ENCODE data around the gene PRMT9.

PRMT9 gene

GRCh38 chr4:147617173-147617840, 66.7 kb downstream of the PRMT9 start, which contains the start of gene TMEM184C:
TSS of gene TMEM184C (plus strand) at chr4:147617397. CDS start at chr4:147617957, 560 bp downstream.
- Histone ChIP-seq H3K9me3 (ENCODE audit: insufficient read depth, low read depth, low read length) (no peaks in the 10 kb centered on the region), H3K9ac (ENCODE audit: low read depth, low read length) (peak within 1 kb of the TSS; percentile 77), H3K4me3 (ENCODE audit: low read length) (peak within 1 kb of the TSS; percentile 92), H3K4me1 (ENCODE audit: insufficient read depth, low read length) (peaks cover 14% of the 10 kb centered on the region; the same call in 1 of the 2 replicates), H3K27ac (ENCODE audit: low read depth, low read length) (peak within 1 kb of the TSS; percentile 80; the same call in 1 of the 2 replicates), H3K27me3 (ENCODE audit: insufficient read depth, low read length) (peaks cover 3% of the 10 kb centered on the region; the same call in 1 of the 2 replicates), H3K36me3 (ENCODE audit: insufficient read depth, low read length) (peaks cover 18% of the 10 kb centered on the region; the same call in 1 of the 2 replicates)
- WGBS, result under 1% methylated on average over 37 of the region's 37 CpGs

GRCh38 chr4:147616849-147617172, 67.2 kb downstream of the PRMT9 start:
- no peak overlapping the region for H3K9ac ChIP-seq (ENCODE audit: low read depth, low read length)
- peaks cover 3% of the 10 kb centered on the region; the same call in 1 of the 2 replicates for H3K27me3 ChIP-seq (ENCODE audit: insufficient read depth, low read length)
- H3K4me3 ChIP-seq (ENCODE audit: low read length), result peak overlapping the region; percentile 92
- peaks cover 17% of the 10 kb centered on the region; the same call in 1 of the 2 replicates for H3K36me3 ChIP-seq (ENCODE audit: insufficient read depth, low read length)
- H3K9me3 ChIP-seq (ENCODE audit: insufficient read depth, low read depth, low read length), result no peaks in the 10 kb centered on the region
- 35% methylated on average over 5 of the region's 6 CpGs for WGBS
- H3K27ac ChIP-seq (ENCODE audit: low read depth, low read length), result no peak overlapping the region
- H3K4me1 ChIP-seq (ENCODE audit: insufficient read depth, low read length), result peaks cover 14% of the 10 kb centered on the region; the same call in 1 of the 2 replicates

GRCh38 chr4:147610686-147611085, 73.3 kb downstream of the PRMT9 start:
- Histone ChIP-seq H3K4me1 (ENCODE audit: insufficient read depth, low read length) (0 out of 2 replicates have a peak, but pooled peaks cover 4% of the 10 kb centered on the region), H3K9me3 (ENCODE audit: insufficient read depth, low read depth, low read length) (no peaks in the 10 kb centered on the region), H3K4me3 (ENCODE audit: low read length) (no peak overlapping the region), H3K9ac (ENCODE audit: low read depth, low read length) (no peak overlapping the region), H3K36me3 (ENCODE audit: insufficient read depth, low read length) (no peaks in the 10 kb centered on the region), H3K27ac (ENCODE audit: low read depth, low read length) (no peak overlapping the region), H3K27me3 (ENCODE audit: insufficient read depth, low read length) (peaks cover 3% of the 10 kb centered on the region; the same call in 1 of the 2 replicates)
- no CpG with 5 or more reads among the region's 1 CpG for WGBS

- H3K36me3 ChIP-seq (ENCODE audit: insufficient read depth, low read length), result no peaks in the 10 kb centered on the region
- H3K4me3 ChIP-seq (ENCODE audit: low read length), result no peak overlapping the region
- no peak overlapping the region for H3K9ac ChIP-seq (ENCODE audit: low read depth, low read length)
- H3K27me3 ChIP-seq (ENCODE audit: insufficient read depth, low read length), result no peaks in the 10 kb centered on the region
- H3K4me1 ChIP-seq (ENCODE audit: insufficient read depth, low read length), result 0 out of 2 replicates have a peak, but pooled peaks cover 1% of the 10 kb centered on the region
- no peaks in the 10 kb centered on the region for H3K9me3 ChIP-seq (ENCODE audit: insufficient read depth, low read depth, low read length)
- H3K27ac ChIP-seq (ENCODE audit: low read depth, low read length), result no peak overlapping the region
- WGBS, result 84% methylated on average over 1 of the region's 1 CpG
These were observed 76.5 kb downstream of the PRMT9 start for GRCh38 chr4:147607471-147607870.

GRCh38 chr4:147605499-147605898, 78.5 kb downstream of the PRMT9 start:
- Histone ChIP-seq H3K4me1 (ENCODE audit: insufficient read depth, low read length) (no peaks in the 10 kb centered on the region), H3K4me3 (ENCODE audit: low read length) (no peak overlapping the region)

GRCh38 chr4:147599769-147600168, 84.2 kb downstream of the PRMT9 start:
- 88% methylated on average over 3 of the region's 3 CpGs for WGBS

More at GRCh38 chr4:147605499-147605898, 78.5 kb downstream of the PRMT9 start:
- H3K9me3 ChIP-seq (ENCODE audit: insufficient read depth, low read depth, low read length), result no peaks in the 10 kb centered on the region
- no peaks in the 10 kb centered on the region for H3K36me3 ChIP-seq (ENCODE audit: insufficient read depth, low read length)
- H3K9ac ChIP-seq (ENCODE audit: low read depth, low read length), result no peak overlapping the region
- no peak overlapping the region for H3K27ac ChIP-seq (ENCODE audit: low read depth, low read length)
- H3K27me3 ChIP-seq (ENCODE audit: insufficient read depth, low read length), result no peaks in the 10 kb centered on the region

GRCh38 chr4:147599206-147599605, 84.8 kb downstream of the PRMT9 start:
- H3K27ac ChIP-seq (ENCODE audit: low read depth, low read length), result no peak overlapping the region
- no peak overlapping the region for H3K9ac ChIP-seq (ENCODE audit: low read depth, low read length)
- no peaks in the 10 kb centered on the region for H3K9me3 ChIP-seq (ENCODE audit: insufficient read depth, low read depth, low read length)
- H3K4me3 ChIP-seq (ENCODE audit: low read length), result no peak overlapping the region
- no peaks in the 10 kb centered on the region for H3K36me3 ChIP-seq (ENCODE audit: insufficient read depth, low read length)
- H3K27me3 ChIP-seq (ENCODE audit: insufficient read depth, low read length), result no peaks in the 10 kb centered on the region
- WGBS, result 100% methylated on average over 1 of the region's 1 CpG
- no peaks in the 10 kb centered on the region for H3K4me1 ChIP-seq (ENCODE audit: insufficient read depth, low read length)

More at GRCh38 chr4:147599769-147600168, 84.2 kb downstream of the PRMT9 start:
- H3K4me3 ChIP-seq (ENCODE audit: low read length), result no peak overlapping the region
- H3K27ac ChIP-seq (ENCODE audit: low read depth, low read length), result no peak overlapping the region
- no peak overlapping the region for H3K9ac ChIP-seq (ENCODE audit: low read depth, low read length)
- no peaks in the 10 kb centered on the region for H3K9me3 ChIP-seq (ENCODE audit: insufficient read depth, low read depth, low read length)
- no peaks in the 10 kb centered on the region for H3K4me1 ChIP-seq (ENCODE audit: insufficient read depth, low read length)
- no peaks in the 10 kb centered on the region for H3K36me3 ChIP-seq (ENCODE audit: insufficient read depth, low read length)
- no peaks in the 10 kb centered on the region for H3K27me3 ChIP-seq (ENCODE audit: insufficient read depth, low read length)

- no peaks in the 10 kb centered on the region for H3K9me3 ChIP-seq (ENCODE audit: insufficient read depth, low read depth, low read length)
- 89% methylated on average over 1 of the region's 2 CpGs for WGBS
- H3K27ac ChIP-seq (ENCODE audit: low read depth, low read length), result no peak overlapping the region
- H3K9ac ChIP-seq (ENCODE audit: low read depth, low read length), result no peak overlapping the region
- H3K4me1 ChIP-seq (ENCODE audit: insufficient read depth, low read length), result no peaks in the 10 kb centered on the region
- H3K27me3 ChIP-seq (ENCODE audit: insufficient read depth, low read length), result no peaks in the 10 kb centered on the region
- no peaks in the 10 kb centered on the region for H3K36me3 ChIP-seq (ENCODE audit: insufficient read depth, low read length)
- no peak overlapping the region for H3K4me3 ChIP-seq (ENCODE audit: low read length)
These were observed 86.4 kb downstream of the PRMT9 start for GRCh38 chr4:147597561-147597960.

- H3K27ac ChIP-seq (ENCODE audit: low read depth, low read length), result no peak overlapping the region
- 79% methylated on average over 1 of the region's 1 CpG for WGBS
- H3K27me3 ChIP-seq (ENCODE audit: insufficient read depth, low read length), result no peaks in the 10 kb centered on the region
- no peaks in the 10 kb centered on the region for H3K4me1 ChIP-seq (ENCODE audit: insufficient read depth, low read length)
- no peaks in the 10 kb centered on the region for H3K9me3 ChIP-seq (ENCODE audit: insufficient read depth, low read depth, low read length)
- no peak overlapping the region for H3K9ac ChIP-seq (ENCODE audit: low read depth, low read length)
- no peaks in the 10 kb centered on the region for H3K36me3 ChIP-seq (ENCODE audit: insufficient read depth, low read length)
- H3K4me3 ChIP-seq (ENCODE audit: low read length), result no peak overlapping the region
These were observed 87.0 kb downstream of the PRMT9 start for GRCh38 chr4:147596981-147597380.

- Histone ChIP-seq H3K9me3 (ENCODE audit: insufficient read depth, low read depth, low read length) (no peaks in the 10 kb centered on the region), H3K4me3 (ENCODE audit: low read length) (no peak overlapping the region), H3K36me3 (ENCODE audit: insufficient read depth, low read length) (no peaks in the 10 kb centered on the region), H3K27me3 (ENCODE audit: insufficient read depth, low read length) (no peaks in the 10 kb centered on the region), H3K4me1 (ENCODE audit: insufficient read depth, low read length) (no peaks in the 10 kb centered on the region), H3K27ac (ENCODE audit: low read depth, low read length) (no peak overlapping the region), H3K9ac (ENCODE audit: low read depth, low read length) (no peak overlapping the region)
- WGBS, result 91% methylated on average over 1 of the region's 1 CpG
These were observed 87.6 kb downstream of the PRMT9 start for GRCh38 chr4:147596377-147596776.

- Histone ChIP-seq H3K9me3 (ENCODE audit: insufficient read depth, low read depth, low read length) (no peaks in the 10 kb centered on the region), H3K27me3 (ENCODE audit: insufficient read depth, low read length) (no peaks in the 10 kb centered on the region), H3K27ac (ENCODE audit: low read depth, low read length) (no peak overlapping the region), H3K4me1 (ENCODE audit: insufficient read depth, low read length) (peaks cover 6% of the 10 kb centered on the region; the same call in 1 of the 2 replicates), H3K4me3 (ENCODE audit: low read length) (no peak overlapping the region), H3K9ac (ENCODE audit: low read depth, low read length) (no peak overlapping the region), H3K36me3 (ENCODE audit: insufficient read depth, low read length) (no peaks in the 10 kb centered on the region)
- WGBS, result 90% methylated on average over 2 of the region's 2 CpGs
These were observed 89.4 kb downstream of the PRMT9 start for GRCh38 chr4:147594578-147594977.
